Left colon (tissue), 2 donors: ENCODE measurements around the gene KRT36. TPM values are rescaled to one million over a fixed set of nuclear protein-coding genes. Genes with fewer than 3 reads are reported as not detected.

Source experiments
- ATAC-seq: fragments of 200-7000 bp; cut with Tn5 transposase; one replicate; pipeline ENCODE4 v1.9.1; 2020; ENCODE audit warnings: mild to moderate bottlenecking, moderate library complexity
- DNase-seq, 2 donors: peaks; one replicate each; pipeline ENCODE4 v3.0.0-alpha.2; 2020
- intact Hi-C, 2 donors: fragments of 100-400 bp; cut with DNase I in 1 of 2; cut with micrococcal nuclease in 1 of 2; formaldehyde crosslinking; loops; one replicate each; pipeline versions ENCODE4 v1.11.2 to v1.14.0; 2022; cut with DNase I, micrococcal nuclease
- total RNA-seq, 2 donors: library from RNA; stranded (reverse); fragmentation: NEBNext Ultra II Directional; extraction: Animal tissue kit (Norgen Biotek cat#: 25700); gene quantifications; one replicate each; pipeline ENCODE4 v1.2.1, GENCODE V29; 2021
- donor health status: DM: no; HTN: no; CAD: no.
- donor health status: DM: yes; HTN: yes; CAD: no.

The KRT36 gene
- total RNA-seq, 2 donors from 2014 or later, result 0.27 TPM; not detected in 1

GRCh38 chr17:41484920-41485904 lies 4.5 kb downstream of the KRT36 start:
- intact Hi-C loops, result no loop called here
- no peak for DNase-seq
- no peak for ATAC-seq

GRCh38 chr17:41483991-41484826 lies 5.5 kb downstream of the KRT36 start:
- intact Hi-C loops, result no loop called here
- ATAC-seq (peak; percentile 27), DNase-seq (no peak)

GRCh38 chr17:41483531-41483930 lies 6.2 kb downstream of the KRT36 start:
- DNase-seq, result no peak

GRCh38 chr17:41481036-41481435 lies 8.7 kb downstream of the KRT36 start, which contains the start of gene KRT35:
Gene KRT35, minus strand, starts transcription at chr17:41481151. Its CDS starts 54 bp downstream, at chr17:41481097.
- DNase-seq, result no peak
- intact Hi-C loops, result no loop called here
- no peak for ATAC-seq

More at GRCh38 chr17:41483531-41483930, 6.2 kb downstream of the KRT36 start:
- intact Hi-C loops, result no loop called here
- ATAC-seq, result no peak

- intact Hi-C loops, result no loop called here
- ATAC-seq (no peak), DNase-seq (no peak)
These were observed 9.1 kb downstream of the KRT36 start for GRCh38 chr17:41480581-41480980.

- ATAC-seq (no peak), DNase-seq (no peak)
- intact Hi-C loops, result no loop called here
These were observed 9.6 kb downstream of the KRT36 start for GRCh38 chr17:41480136-41480535.

- ATAC-seq (no peak), DNase-seq (no peak)
- intact Hi-C loops, result no loop called here
These were observed 11.5 kb downstream of the KRT36 start for GRCh38 chr17:41478237-41478636.

- ATAC-seq (no peak), DNase-seq (no peak)
These were observed 12.6 kb downstream of the KRT36 start for GRCh38 chr17:41476866-41477815.

GRCh38 chr17:41475421-41475820 lies 14.3 kb downstream of the KRT36 start:
- intact Hi-C loops, result no loop called here
- DNase-seq (no peak), ATAC-seq (no peak)

More at GRCh38 chr17:41476866-41477815, 12.6 kb downstream of the KRT36 start:
- intact Hi-C loops, result no loop called here

- intact Hi-C loops, result no loop called here
- no peak for DNase-seq
- no peak for ATAC-seq
These were observed 14.8 kb downstream of the KRT36 start for GRCh38 chr17:41474863-41475262.

- DNase-seq (no peak), ATAC-seq (no peak)
- intact Hi-C loops, result no loop called here
These were observed 21.4 kb downstream of the KRT36 start for GRCh38 chr17:41468346-41468745.

- DNase-seq, result no peak
- ATAC-seq, result no peak
- intact Hi-C loops, result no loop called here
These were observed 22.1 kb downstream of the KRT36 start for GRCh38 chr17:41467561-41467960.

- no peak for DNase-seq
- intact Hi-C loops, result no loop called here
- no peak for ATAC-seq
These were observed 22.7 kb downstream of the KRT36 start, which contains the start of gene KRT32 for GRCh38 chr17:41466988-41467387. Gene KRT32, minus strand, starts transcription at chr17:41467386. Its CDS starts 61 bp downstream, at chr17:41467325.

GRCh38 chr17:41464682-41465081 lies 25.0 kb downstream of the KRT36 start:
- DNase-seq, result no peak
- intact Hi-C loops, result no loop called here
- ATAC-seq, result no peak

GRCh38 chr17:41464173-41464572 lies 25.5 kb downstream of the KRT36 start:
- DNase-seq (no peak), ATAC-seq (no peak)
- intact Hi-C loops, result no loop called here

GRCh38 chr17:41463746-41464145 lies 26.0 kb downstream of the KRT36 start:
- DNase-seq, result no peak
- ATAC-seq, result no peak
- intact Hi-C loops, result no loop called here

GRCh38 chr17:41462705-41463104 lies 27.0 kb downstream of the KRT36 start:
- DNase-seq (no peak), ATAC-seq (no peak)
- intact Hi-C loops, result no loop called here

GRCh38 chr17:41457676-41458075 lies 32.0 kb downstream of the KRT36 start:
- ATAC-seq (no peak), DNase-seq (no peak)
- intact Hi-C loops, result no loop called here
